NK-92 (cell line): Measurements from ENCODE around the gene ADGRG7.
"Not testable (repeated sequence)": the region's sequence is repeated elsewhere in the genome, so short reads cannot be mapped to it uniquely, and the experiment has no call there.

Experiments
- DNase-seq: peaks from one replicate; lab custom pipeline; 2025; ENCODE audit not compliant: unreplicated experiment; lab: John Stamatoyannopoulos, UW

ADGRG7 gene

DNA sequence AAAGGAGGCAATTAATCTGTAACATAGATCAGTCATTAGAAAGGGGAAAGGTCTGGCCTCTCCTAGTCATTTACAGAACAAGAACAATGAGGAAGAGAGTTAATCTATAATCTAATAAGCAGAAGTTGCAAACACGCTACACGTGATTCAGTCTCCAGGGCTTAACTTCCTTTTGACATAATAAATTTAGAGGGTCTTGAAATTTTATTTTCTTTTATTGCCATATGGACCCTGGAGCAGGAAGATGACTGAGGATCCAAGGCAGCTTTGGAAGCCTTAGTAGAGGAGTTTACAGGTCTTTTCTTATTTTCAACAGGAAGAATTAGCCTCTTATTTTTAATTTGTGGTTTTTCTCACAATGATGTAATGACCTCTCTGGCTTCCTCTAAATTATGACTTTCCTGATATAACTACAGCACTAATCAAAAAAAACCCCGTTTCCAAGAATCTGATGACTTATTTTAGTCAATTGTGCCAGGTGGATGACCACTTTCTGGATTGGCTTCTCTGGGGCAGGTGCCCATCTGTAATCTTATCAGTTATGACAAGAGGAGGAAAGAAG lies 32.2 kb downstream of the ADGRG7 start:
- no peak for DNase-seq

- DNase-seq = no peak
These were observed 36.5 kb downstream of the ADGRG7 start for GRCh38 chr3:100645913-100646312.

DNA sequence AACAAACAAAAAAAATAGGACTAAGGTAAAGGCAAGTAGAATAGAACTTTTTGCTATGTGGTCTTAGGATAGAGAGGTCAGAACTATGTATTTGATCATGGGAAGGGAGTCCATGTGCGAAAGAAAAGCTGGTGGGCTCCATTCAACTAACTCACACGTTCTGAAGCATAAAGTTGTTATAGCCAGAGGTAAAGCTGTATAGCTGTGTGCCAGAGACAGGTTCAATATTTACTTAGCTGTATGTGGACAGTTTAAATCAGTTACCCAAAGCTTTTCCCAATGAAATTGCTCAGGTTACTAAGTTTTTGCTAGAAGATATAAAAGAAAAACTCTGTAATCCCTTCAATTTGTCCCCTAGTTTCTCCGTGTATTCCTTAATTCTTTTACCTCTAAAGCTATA lies 37.8 kb downstream of the ADGRG7 start:
- no peak for DNase-seq

GRCh38 chr3:100647657-100648056 lies 38.3 kb downstream of the ADGRG7 start:
- no peak for DNase-seq

DNA sequence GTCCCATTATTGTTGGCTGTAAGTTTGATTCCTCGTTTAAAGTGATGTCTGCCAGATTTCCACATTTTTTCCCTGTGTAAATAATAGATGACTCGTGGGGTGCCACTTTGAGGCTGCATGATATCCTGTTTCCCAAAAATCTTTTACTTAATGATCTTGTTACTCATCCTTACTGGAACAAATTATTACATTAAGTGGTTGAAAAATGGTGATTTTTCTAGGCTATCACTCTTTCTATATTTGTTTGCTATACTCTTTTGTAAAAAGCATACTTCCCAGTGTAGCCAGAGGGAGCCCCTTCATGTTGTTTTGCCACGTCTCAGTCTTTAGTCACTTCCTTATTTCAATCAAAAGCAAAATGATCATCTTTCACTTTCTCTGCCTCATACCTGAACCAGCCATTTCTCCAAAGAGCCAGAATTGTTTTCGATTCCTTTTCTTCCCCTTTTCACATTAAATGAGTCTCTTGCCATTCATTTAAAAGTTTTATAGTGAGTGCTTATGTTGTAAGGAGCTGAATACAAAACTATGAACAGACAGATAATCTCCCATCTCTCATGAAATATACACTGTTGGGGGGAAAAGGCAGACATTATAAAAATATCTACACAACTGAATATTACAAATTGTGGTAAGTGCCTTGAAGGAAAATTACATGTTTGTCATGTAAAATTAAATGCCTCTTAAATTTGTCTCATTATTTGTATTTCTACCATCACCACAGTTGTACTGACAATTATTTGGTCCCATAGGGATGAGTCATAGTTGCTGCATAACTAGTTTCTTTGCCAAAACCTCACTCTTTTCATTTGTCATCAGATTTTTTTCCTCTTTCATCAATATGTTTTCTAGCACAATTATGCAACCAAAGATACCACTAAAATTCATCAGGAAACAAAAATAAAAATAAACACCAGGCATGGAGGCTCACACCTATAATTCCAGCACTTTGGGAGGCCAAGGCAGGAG lies 41.5 kb downstream of the ADGRG7 start:
- no peak for DNase-seq

- no peak for DNase-seq
These were observed 44.3 kb downstream of the ADGRG7 start for GRCh38 chr3:100653604-100654294.

GRCh38 chr3:100656945-100657344 lies 47.5 kb downstream of the ADGRG7 start:
- DNase-seq = no peak

- DNase-seq = not testable (repeated sequence)
These were observed 51.9 kb downstream of the ADGRG7 start for GRCh38 chr3:100661294-100661693.

GRCh38 chr3:100662113-100662823 lies 52.9 kb downstream of the ADGRG7 start:
- DNase-seq = no peak

DNA sequence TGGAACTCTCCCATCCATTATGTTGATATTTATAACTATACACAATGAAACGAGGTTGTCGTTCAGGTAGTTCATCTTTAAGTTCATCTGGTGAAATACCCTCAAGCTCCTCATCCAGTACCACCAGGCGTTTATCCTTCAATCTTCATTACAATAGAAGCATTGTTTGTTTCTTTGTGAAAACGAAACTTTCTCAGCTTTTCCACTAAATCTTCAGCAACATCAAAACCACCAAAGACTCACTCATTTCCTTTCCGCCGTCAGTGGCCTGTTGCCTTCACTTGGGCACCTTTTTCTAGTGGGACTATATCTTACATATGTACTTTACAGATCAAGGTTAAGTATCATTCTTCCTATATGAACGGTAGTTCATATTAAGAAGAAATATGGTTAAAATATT lies 55.8 kb downstream of the ADGRG7 start:
- DNase-seq = no peak

- DNase-seq = not testable (repeated sequence)
These were observed 57.3 kb downstream of the ADGRG7 start for GRCh38 chr3:100666699-100667098.

DNA sequence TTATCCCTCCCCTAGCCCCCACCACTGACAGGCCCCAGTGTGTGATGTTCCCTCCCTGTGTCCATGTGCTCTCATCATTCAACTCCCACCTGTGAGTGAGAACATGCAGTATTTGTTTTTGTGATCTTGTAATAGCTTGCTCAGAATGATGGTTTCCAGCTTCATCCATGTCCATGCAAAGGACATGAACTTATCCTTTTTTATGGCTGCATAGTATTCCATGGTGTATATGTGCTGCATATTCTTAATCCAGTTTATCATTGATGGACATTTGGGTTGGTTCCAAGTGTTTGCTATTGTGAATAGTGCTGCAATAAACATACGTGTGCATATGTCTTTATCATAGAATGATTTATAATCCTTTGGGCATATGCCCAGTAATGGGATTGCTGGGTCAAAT lies 57.9 kb downstream of the ADGRG7 start:
- DNase-seq = not testable (repeated sequence)

DNA sequence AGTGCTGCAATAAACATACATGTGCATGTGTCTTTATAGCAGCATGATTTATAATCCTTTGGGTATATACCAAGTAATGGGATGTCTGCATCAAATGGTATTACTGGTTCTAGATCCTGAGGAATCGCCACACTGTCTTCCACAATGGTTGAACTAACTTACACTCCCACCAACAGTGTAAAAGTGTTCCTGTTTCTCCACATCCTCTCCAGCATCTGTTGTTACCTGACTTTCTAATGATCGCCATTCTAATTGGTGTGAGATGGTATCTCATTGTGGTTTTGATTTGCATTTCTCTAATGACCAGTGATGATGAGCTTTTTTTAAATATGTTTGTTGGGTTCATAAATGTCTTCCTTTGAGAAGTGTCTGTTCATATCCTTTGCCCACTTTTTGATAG lies 61.6 kb downstream of the ADGRG7 start:
- not testable (repeated sequence) for DNase-seq

- DNase-seq = no peak
These were observed 72.1 kb downstream of the ADGRG7 start for GRCh38 chr3:100681496-100681895.

GRCh38 chr3:100682056-100682853 lies 72.9 kb downstream of the ADGRG7 start:
- no peak for DNase-seq

DNA sequence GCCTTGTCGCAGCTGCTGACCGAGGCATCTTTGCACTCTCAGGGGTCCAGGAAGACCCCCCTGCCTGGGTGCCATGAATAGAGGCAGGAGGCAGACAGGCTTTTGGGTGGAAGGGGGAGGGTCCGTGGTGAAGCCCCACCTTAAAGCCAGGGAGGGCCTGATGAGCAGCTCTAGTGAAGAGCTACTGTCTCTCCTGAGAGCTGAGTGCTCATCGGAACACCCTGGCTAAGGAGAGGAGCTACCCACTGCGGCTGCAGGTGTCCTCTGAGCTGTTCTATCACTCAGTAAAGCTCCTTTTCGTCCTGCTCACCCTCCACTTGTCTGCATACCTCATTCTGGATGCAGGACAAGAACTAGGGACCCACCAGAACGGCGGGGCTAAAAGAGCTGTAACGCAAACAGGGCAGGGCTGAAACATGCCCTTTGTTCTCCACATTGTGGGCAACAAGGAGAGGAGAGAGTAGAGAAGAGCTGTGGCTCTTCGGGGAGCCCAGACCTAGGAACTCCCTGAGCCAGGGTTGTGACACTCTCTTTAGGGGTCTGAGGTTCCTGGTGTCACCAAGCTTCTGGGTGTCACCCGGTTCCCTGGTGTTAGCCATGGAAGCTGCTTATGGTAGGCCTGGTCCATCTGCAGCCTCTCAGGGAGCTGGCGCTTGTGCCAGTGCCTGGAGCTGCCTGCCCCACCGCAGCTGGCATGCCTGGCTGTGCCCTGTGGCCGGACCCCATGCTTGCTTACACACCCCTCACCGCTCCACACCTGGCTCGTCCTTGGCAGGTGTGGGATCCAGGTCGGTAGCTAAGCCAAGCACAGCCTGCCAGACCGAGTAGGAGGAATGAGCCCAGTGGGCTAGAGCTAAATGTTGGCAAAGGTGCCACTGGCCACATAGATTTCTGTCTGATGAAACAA lies 73.7 kb downstream of the ADGRG7 start:
- DNase-seq = no peak

DNA sequence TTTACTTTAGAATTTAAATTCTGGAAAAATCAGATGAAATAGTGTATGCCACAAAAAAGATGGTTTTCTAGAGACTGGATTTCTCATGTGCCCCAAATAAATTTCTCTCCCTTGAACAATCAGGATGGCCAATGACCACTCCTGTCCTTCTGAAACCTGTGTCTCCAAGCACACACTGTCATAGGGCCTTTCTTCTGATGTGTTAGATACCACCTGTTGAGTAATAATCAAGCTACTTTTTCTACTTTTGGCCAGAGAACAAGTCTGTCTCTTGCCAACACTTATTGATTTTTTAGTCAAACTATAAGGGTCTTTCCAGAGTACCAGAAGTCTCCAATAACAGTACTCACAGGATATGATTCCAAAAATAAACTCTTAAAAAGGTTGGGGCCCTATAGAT lies 83.8 kb downstream of the ADGRG7 start:
- no peak for DNase-seq

DNA sequence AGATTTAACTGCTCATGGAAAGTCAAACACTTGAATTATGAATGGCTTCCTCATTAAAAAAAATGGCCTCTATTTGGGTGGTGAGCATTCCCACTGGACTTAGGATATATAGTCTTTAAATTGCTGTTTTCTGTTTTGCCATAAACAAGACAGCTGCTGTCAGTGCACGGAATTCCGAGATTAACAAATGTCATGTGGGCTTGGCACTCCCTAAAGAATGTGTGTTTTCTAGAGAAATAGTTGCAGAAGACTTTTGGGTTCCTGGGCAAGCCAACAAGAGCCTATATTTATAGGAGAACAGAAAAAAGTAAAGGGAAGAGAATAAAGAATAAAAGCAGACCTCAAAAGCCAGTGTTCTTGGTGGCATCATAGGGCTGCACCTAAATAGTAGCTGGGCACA lies 86.3 kb downstream of the ADGRG7 start:
- DNase-seq = no peak

GRCh38 chr3:100696161-100696560 lies 86.8 kb downstream of the ADGRG7 start:
- no peak for DNase-seq
